SK-N-SH (cell line): Measurements from ENCODE around the gene SUPT3H. TPM values are rescaled to one million over a fixed set of nuclear protein-coding genes. Genes with fewer than 3 reads are reported as not detected.

Experiments used
- CTCF ChIA-PET: fragments of 300-600, 350-600 bp; formaldehyde crosslinking; extraction: SDS; loops from one replicate; lab custom pipeline; 2021; lab: Yijun Ruan, JAX
- POLR2A ChIA-PET: fragments of 350-600 bp; sonication (Branson Sonifier 250); formaldehyde crosslinking; extraction: SDS; loops from one replicate; lab custom pipeline; 2020; ENCODE audit warnings: antibody characterized with exemption, inconsistent platforms; lab: Yijun Ruan, JAX
- DNase-seq: peaks from one replicate; pipeline ENCODE4 v3.0.0; 2012
- H2AFZ ChIP-seq: fragments of 200-600 bp; sonication (generic); 2 replicates; pipeline ENCODE4 v1.8.1; 2016; ENCODE audit warnings: antibody characterized with exemption, mild to moderate bottlenecking, low read depth
- H3F3A ChIP-seq: fragments of 200-600 bp; sonication (generic); replicated peaks from 2 replicates; pipeline ENCODE3; 2016; ENCODE audit warnings: antibody characterized with exemption, mild to moderate bottlenecking; ENCODE audit not compliant: insufficient read depth
- H3K27ac ChIP-seq, 2 experiments: fragments of 200-500 bp in 1 of 2; fragments of 200-600 bp in 1 of 2; sonication (Bioruptor generic) in 1 of 2; sonication (generic), shearing (Covaris generic) in 1 of 2; 2 replicates each; pipeline versions ENCODE4 v1.5.1 to v1.6.1; 2014 to 2016; ENCODE audit warnings: low read depth in 2 of 2, inconsistent platforms in 1 of 2, low read length in 1 of 2, mild to moderate bottlenecking in 1 of 2, mixed read lengths in 1 of 2
- H3K27me3 ChIP-seq: fragments of 200-600 bp; sonication (generic), shearing (Covaris generic); 2 replicates; pipeline ENCODE4 v1.6.1; 2016; ENCODE audit warnings: mixed run types; ENCODE audit not compliant: insufficient read depth
- H3K36me3 ChIP-seq, 2 experiments: fragments of 200-500 bp in 1 of 2; fragments of 200-600 bp in 1 of 2; sonication (Bioruptor generic) in 1 of 2; sonication (generic) in 1 of 2; replicated peaks in 1 of 2; 2 replicates each; pipeline versions ENCODE3 to v1.5.1; 2014 to 2016; ENCODE audit warnings: low read length in 1 of 2, mild to moderate bottlenecking in 1 of 2; ENCODE audit not compliant: insufficient read depth in 2 of 2, control insufficient read depth in 1 of 2
- H3K4me1 ChIP-seq, 2 experiments: fragments of 200-500 bp in 1 of 2; fragments of 200-600 bp in 1 of 2; sonication (Bioruptor generic) in 1 of 2; sonication (generic), shearing (Covaris generic) in 1 of 2; 2 replicates each; pipeline versions ENCODE4 v1.5.1 to v1.6.1; 2014 to 2016; ENCODE audit warnings: low read depth in 1 of 2, low read length in 1 of 2, mixed run types in 1 of 2; ENCODE audit not compliant: insufficient read depth in 2 of 2, control insufficient read depth in 1 of 2
- H3K4me2 ChIP-seq: fragments of 200-600 bp; sonication (generic), shearing (Covaris generic); 2 replicates; pipeline ENCODE4 v1.6.1; 2017; ENCODE audit warnings: mixed run types
- H3K4me3 ChIP-seq, 2 experiments: fragments of 200-500 bp in 1 of 2; fragments of 200-600 bp in 1 of 2; sonication (Bioruptor generic) in 1 of 2; sonication (generic), shearing (Covaris generic) in 1 of 2; 2 replicates each; pipeline versions ENCODE4 v1.5.1 to v1.8.1; 2014 to 2016; ENCODE audit warnings: low read depth in 2 of 2, inconsistent platforms in 1 of 2, low read length in 1 of 2, mild to moderate bottlenecking in 1 of 2, mixed read lengths in 1 of 2, moderate library complexity in 1 of 2
- H3K79me2 ChIP-seq: fragments of 200-600 bp; sonication (generic); 2 replicates; pipeline ENCODE4 v1.8.1; 2017; ENCODE audit warnings: mild to moderate bottlenecking; ENCODE audit not compliant: insufficient read depth
- H3K9ac ChIP-seq: fragments of 200-600 bp; sonication (generic); 2 replicates; pipeline ENCODE4 v1.6.1; 2017; ENCODE audit warnings: mixed run types
- H3K9me2 ChIP-seq: fragments of 200-600 bp; sonication (generic); 2 replicates; pipeline ENCODE4 v1.6.1; 2017; ENCODE audit warnings: mixed run types
- H3K9me3 ChIP-seq: fragments of 200-600 bp; sonication (generic); 2 replicates; pipeline ENCODE4 v1.6.1; 2017; ENCODE audit warnings: mixed run types, mild to moderate bottlenecking, moderate library complexity
- H4K20me1 ChIP-seq: fragments of 200-600 bp; sonication (generic); 2 replicates; pipeline ENCODE4 v1.6.1; 2017; ENCODE audit warnings: mild to moderate bottlenecking, mixed run types; ENCODE audit not compliant: insufficient read depth
- CHD2 ChIP-seq: fragments of 150-350 bp; IDR thresholded peaks from 2 replicates; pipeline ENCODE4 v1.6.1; 2018; ENCODE audit warnings: low read length; ENCODE audit not compliant: partially characterized antibody
- EP300 ChIP-seq, 2 experiments: IDR thresholded peaks; 2 replicates each; pipeline versions ENCODE4 v1.4.0 to v1.6.1; 2012; ENCODE audit warnings: borderline replicate concordance in 1 of 2, low read depth in 1 of 2, low read length in 1 of 2
- EZH2phosphoT487 ChIP-seq: fragments of 200-600 bp; sonication (generic); IDR thresholded peaks from 2 replicates; pipeline ENCODE4 v1.6.1; 2017; ENCODE audit warnings: low read depth, mixed run types, mild to moderate bottlenecking, antibody characterized with exemption, moderate library complexity, borderline replicate concordance
- FOSL2 ChIP-seq: IDR thresholded peaks from 2 replicates; pipeline ENCODE4 v1.4.0; 2012; ENCODE audit warnings: low read depth, mild to moderate bottlenecking, moderate library complexity, borderline replicate concordance
- GABPA ChIP-seq: IDR thresholded peaks from 2 replicates; pipeline ENCODE4 v1.4.0; 2012; ENCODE audit warnings: low read depth, mild to moderate bottlenecking
- GATA2 ChIP-seq: sonication (generic); formaldehyde crosslinking; IDR thresholded peaks from 2 replicates; pipeline ENCODE4 v1.5.0; 2020; ENCODE audit warnings: mild to moderate bottlenecking, missing genetic modification reagents
- JUND ChIP-seq: IDR thresholded peaks from 2 replicates; pipeline ENCODE4 v1.4.0; 2012
- NFIC ChIP-seq: IDR thresholded peaks from 2 replicates; pipeline ENCODE4 v1.4.0; 2012; ENCODE audit warnings: borderline replicate concordance
- NRF1 ChIP-seq: IDR thresholded peaks from 2 replicates; pipeline ENCODE4 v1.6.1; 2012; ENCODE audit warnings: low read depth, mild to moderate bottlenecking, low read length
- RAD21 ChIP-seq: IDR thresholded peaks from 2 replicates; pipeline ENCODE4 v1.6.1; 2012; ENCODE audit warnings: mild to moderate bottlenecking, low read length
- RCOR1 ChIP-seq: fragments of 150-350 bp; IDR thresholded peaks from 2 replicates; pipeline ENCODE4 v1.6.1; 2017; ENCODE audit warnings: antibody characterized with exemption, low read length
- RFX5 ChIP-seq: IDR thresholded peaks from 2 replicates; pipeline ENCODE4 v1.6.1; 2012; ENCODE audit warnings: mild to moderate bottlenecking, improper control_type of control experiment, low read length
- RXRA ChIP-seq: IDR thresholded peaks from 2 replicates; pipeline ENCODE4 v1.4.0; 2012; ENCODE audit warnings: low read depth, mild to moderate bottlenecking, borderline replicate concordance
- SIN3A ChIP-seq: IDR thresholded peaks from 2 replicates; pipeline ENCODE4 v1.6.1; 2012; ENCODE audit warnings: low read depth, mild to moderate bottlenecking, low read length, moderate library complexity, borderline replicate concordance
- SMC3 ChIP-seq: IDR thresholded peaks from 2 replicates; pipeline ENCODE4 v1.6.1; 2012; ENCODE audit warnings: low read depth, low read length, improper control_type of control experiment
- TCF12 ChIP-seq: IDR thresholded peaks from 2 replicates; pipeline ENCODE4 v1.4.0; 2012
- USF2 ChIP-seq: fragments of 150-350 bp; IDR thresholded peaks from 2 replicates; pipeline ENCODE4 v1.6.1; 2017; ENCODE audit warnings: antibody characterized with exemption, low read length, low read depth, borderline replicate concordance
- YY1 ChIP-seq: IDR thresholded peaks from 2 replicates; pipeline ENCODE4 v1.4.0; 2012; ENCODE audit warnings: low read depth, mild to moderate bottlenecking
- ZBTB33 ChIP-seq: IDR thresholded peaks from 2 replicates; pipeline ENCODE4 v1.4.0; 2012; ENCODE audit warnings: low read depth, borderline replicate concordance
- WGBS: methylation state at CpG from one replicate; pipeline ENCODE4 v1.1.6; 2017; ENCODE audit warnings: low lambda C conversion rate; 5-methylcytosine and 5-hydroxymethylcytosine counted together
- polyA plus RNA-seq, 3 experiments: library from polyadenylated mRNA; depleted of rRNA; stranded (reverse); fragments of >200 nt; gene quantifications; 2 replicates each; pipeline ENCODE4 v1.2.3, GENCODE V29; 2012
- TF ChIP-seq, protein P1 (sequence below): IDR thresholded peaks from 2 replicates; pipeline ENCODE4 v1.4.0; 2012; ENCODE audit warnings: low read depth
- TF ChIP-seq, protein P2 (sequence below): IDR thresholded peaks from 2 replicates; pipeline ENCODE4 v1.6.1; 2012; ENCODE audit warnings: mild to moderate bottlenecking, low read depth, low read length, moderate library complexity

SUPT3H gene
- polyA plus RNA-seq, 1 of the 3 experiments (the other 2 are of a cell fraction), result 10.9 TPM

DNA sequence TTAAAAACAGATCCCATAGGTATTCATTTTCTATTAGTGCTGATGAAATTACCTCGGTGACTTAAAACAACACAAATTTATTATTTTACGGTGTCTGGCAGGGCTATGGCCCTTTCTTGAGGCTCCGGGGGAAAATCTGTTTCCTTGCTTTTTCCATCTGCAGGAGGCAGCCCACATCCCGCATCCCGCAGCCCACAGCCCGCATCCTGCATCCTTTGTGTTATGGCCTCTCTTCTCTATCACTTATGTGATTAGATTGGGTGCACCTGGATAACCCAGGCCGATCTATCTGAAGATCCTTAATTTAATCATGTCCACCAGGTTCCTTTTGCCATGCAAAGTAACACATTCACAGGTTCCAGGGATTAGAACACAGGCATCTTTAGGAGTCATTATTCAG, 582.4 kb downstream of the SUPT3H start (continued):
- TF ChIP-seq NFIC, result no peak
- TF ChIP-seq, protein P1, sequence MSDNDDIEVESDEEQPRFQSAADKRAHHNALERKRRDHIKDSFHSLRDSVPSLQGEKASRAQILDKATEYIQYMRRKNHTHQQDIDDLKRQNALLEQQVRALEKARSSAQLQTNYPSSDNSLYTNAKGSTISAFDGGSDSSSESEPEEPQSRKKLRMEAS, result no peak
- no peak for TF ChIP-seq RCOR1
- TF ChIP-seq NRF1, result no peak
- TF ChIP-seq EP300 (IDR thresholded peaks at IDR 0.05; ENCODE audit: borderline replicate concordance in 1 of 2, low read depth in 1 of 2, low read length in 1 of 2), result no peak
- no peak for TF ChIP-seq RFX5
- TF ChIP-seq JUND, result no peak
- no peak for TF ChIP-seq EZH2phosphoT487
- no peak for TF ChIP-seq RXRA
- TF ChIP-seq, all 33 proteins: peak for 0

GRCh38 chr6:44789806-44790205, 587.9 kb downstream of the SUPT3H start:
- Histone ChIP-seq H3K27me3 (no peaks in the 10 kb centered on the region), H3K4me3 (no peak overlapping the region), H3K9ac (no peak overlapping the region), H3K4me1 (peaks cover 0 to 5% of the 10 kb centered on the region in 2 experiments; a peak in 1 of 4 replicates), H3F3A (no peaks in the 10 kb centered on the region), H3K36me3 (no peaks in the 10 kb centered on the region), H3K9me2 (no peaks in the 10 kb centered on the region), H3K27ac (no peak overlapping the region), H3K4me2 (no peak overlapping the region), H3K9me3 (no peaks in the 10 kb centered on the region), H2AFZ (no peak overlapping the region), H3K79me2 (no peaks in the 10 kb centered on the region; the same call in 1 of the 2 replicates), H4K20me1 (no peaks in the 10 kb centered on the region)
- 72% methylated on average over 6 of the region's 7 CpGs for WGBS
- no peak for DNase-seq
- no peak for TF ChIP-seq SIN3A
- TF ChIP-seq GATA2, result no peak
- no peak for TF ChIP-seq ZBTB33
- TF ChIP-seq NRF1, result no peak
- TF ChIP-seq FOSL2, result no peak
- no peak for TF ChIP-seq SMC3
- TF ChIP-seq, protein P2, sequence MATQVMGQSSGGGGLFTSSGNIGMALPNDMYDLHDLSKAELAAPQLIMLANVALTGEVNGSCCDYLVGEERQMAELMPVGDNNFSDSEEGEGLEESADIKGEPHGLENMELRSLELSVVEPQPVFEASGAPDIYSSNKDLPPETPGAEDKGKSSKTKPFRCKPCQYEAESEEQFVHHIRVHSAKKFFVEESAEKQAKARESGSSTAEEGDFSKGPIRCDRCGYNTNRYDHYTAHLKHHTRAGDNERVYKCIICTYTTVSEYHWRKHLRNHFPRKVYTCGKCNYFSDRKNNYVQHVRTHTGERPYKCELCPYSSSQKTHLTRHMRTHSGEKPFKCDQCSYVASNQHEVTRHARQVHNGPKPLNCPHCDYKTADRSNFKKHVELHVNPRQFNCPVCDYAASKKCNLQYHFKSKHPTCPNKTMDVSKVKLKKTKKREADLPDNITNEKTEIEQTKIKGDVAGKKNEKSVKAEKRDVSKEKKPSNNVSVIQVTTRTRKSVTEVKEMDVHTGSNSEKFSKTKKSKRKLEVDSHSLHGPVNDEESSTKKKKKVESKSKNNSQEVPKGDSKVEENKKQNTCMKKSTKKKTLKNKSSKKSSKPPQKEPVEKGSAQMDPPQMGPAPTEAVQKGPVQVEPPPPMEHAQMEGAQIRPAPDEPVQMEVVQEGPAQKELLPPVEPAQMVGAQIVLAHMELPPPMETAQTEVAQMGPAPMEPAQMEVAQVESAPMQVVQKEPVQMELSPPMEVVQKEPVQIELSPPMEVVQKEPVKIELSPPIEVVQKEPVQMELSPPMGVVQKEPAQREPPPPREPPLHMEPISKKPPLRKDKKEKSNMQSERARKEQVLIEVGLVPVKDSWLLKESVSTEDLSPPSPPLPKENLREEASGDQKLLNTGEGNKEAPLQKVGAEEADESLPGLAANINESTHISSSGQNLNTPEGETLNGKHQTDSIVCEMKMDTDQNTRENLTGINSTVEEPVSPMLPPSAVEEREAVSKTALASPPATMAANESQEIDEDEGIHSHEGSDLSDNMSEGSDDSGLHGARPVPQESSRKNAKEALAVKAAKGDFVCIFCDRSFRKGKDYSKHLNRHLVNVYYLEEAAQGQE, result no peak
- no peak for TF ChIP-seq RFX5
- TF ChIP-seq YY1, result no peak
- no peak for TF ChIP-seq RAD21
- TF ChIP-seq USF2, result no peak
- TF ChIP-seq GABPA, result no peak
- no peak for TF ChIP-seq TCF12
- no peak for TF ChIP-seq CHD2
- TF ChIP-seq JUND, result no peak
- ChIA-PET CTCF (interaction anchor here (1.4 kb wide), 1 partner anchor 134 kb away, joined by 4 read pairs; no protein-coding TSS in a partner anchor), POLR2A (no interaction called here)
